ENCODE measurements around the gene SLC34A3. TPM values are rescaled to one million over a fixed set of nuclear protein-coding genes. Genes with fewer than 3 reads are reported as not detected.

Gene SLC34A3
- total RNA-seq, 4 donors from 2014 or later, result not detected

DNA sequence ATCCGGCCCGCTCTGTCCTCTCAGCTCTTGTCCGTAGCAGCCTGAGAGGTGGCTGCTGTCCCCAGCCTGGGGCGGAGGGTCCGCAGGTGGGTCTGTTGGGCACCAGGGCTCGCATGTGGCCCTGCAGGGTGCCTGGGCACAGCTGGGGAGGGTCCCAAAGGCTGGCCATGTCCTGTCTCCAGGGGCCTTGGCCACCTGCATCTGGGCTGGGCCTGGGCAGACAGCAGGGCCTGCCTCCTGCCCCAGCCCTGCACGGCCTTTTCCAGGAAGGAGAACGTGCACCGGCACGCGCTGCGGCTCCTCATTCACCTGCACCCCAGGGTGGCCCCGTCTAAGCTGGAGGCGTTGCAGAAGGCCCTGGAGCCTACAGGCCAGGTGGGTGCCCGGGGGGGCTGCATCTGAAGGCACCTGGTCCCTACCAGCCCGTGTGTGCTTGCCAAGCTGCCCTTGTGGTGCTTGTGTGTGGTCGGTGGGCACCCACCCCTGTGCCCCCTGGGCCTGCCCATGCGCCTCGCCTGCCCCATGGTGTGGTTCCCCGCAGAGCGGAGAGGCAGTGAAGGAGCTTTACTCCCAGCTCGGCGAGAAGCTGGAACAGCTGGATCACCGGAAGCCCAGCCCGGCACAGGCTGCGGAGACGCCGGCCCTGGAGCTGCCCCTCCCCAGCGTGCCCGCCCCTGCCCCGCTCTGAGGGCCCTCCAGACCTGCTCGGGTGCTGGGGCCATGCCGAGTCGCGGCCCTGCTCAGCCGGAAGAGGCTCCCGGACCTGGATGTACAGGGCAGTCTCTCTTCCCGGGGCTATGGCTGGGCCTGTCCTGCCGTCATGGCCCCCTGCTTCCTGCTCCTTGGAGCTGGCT is 41.8 kb downstream of the SLC34A3 start:
- no peak for ATAC-seq
- Histone ChIP-seq H3K27ac (no peak overlapping the region), H3K36me3 (peaks cover 0 to 62% of the 10 kb centered on the region in 2 donors)

DNA sequence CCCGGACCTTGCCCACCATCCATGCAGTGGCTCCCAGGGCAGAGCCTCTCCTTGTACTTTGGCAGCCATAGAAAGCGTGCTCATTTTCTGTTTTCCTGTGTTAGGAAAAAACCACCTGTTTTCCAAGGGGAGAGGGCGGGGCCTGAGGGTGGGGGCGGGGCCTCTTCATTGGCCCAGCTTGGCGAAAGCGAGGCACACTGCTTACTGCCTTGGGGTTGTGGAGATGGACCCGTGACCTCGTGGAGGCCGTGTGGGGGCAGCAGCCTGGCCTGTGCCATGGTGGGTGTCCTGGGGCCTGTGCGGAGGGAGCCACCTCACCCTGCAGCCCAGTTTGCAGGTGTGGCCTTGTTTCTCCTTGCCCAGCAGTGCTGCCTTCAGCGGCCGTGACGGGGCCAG is 42.4 kb downstream of the SLC34A3 start:
- no peaks in the 10 kb centered on the region for H3K9me3 ChIP-seq
- peaks cover 0 to 56% of the 10 kb centered on the region in 2 donors for H3K36me3 ChIP-seq
- WGBS, 2 donors (ENCODE audit: low coverage in 1 of 2), result 60% methylated on average over 1 of the region's 13 CpGs; no CpG with 5 or more reads in 1 of the 2 donors
- no peak overlapping the region for H3K4me3 ChIP-seq
- ATAC-seq, result no peak
- H3K4me1 ChIP-seq, result peaks cover 0 to 42% (median 25%) of the 10 kb centered on the region in 3 donors
- H3K27ac ChIP-seq, result no peak overlapping the region
- peaks cover 44% of the 10 kb centered on the region for H3K27me3 ChIP-seq
- TF ChIP-seq POLR2A (IDR thresholded peaks at IDR 0.05), result no peak
- no peak for TF ChIP-seq POLR2AphosphoS5 (IDR thresholded peaks at IDR 0.05)

More for the DNA sequence above, 41.8 kb downstream of the SLC34A3 start:
- H3K9me3 ChIP-seq, result no peaks in the 10 kb centered on the region
- TF ChIP-seq POLR2A (IDR thresholded peaks at IDR 0.05) (no peak), POLR2AphosphoS5 (IDR thresholded peaks at IDR 0.05) (no peak), EP300 (IDR thresholded peaks at IDR 0.05) (no peak)
- TF ChIP-seq, protein P1, sequence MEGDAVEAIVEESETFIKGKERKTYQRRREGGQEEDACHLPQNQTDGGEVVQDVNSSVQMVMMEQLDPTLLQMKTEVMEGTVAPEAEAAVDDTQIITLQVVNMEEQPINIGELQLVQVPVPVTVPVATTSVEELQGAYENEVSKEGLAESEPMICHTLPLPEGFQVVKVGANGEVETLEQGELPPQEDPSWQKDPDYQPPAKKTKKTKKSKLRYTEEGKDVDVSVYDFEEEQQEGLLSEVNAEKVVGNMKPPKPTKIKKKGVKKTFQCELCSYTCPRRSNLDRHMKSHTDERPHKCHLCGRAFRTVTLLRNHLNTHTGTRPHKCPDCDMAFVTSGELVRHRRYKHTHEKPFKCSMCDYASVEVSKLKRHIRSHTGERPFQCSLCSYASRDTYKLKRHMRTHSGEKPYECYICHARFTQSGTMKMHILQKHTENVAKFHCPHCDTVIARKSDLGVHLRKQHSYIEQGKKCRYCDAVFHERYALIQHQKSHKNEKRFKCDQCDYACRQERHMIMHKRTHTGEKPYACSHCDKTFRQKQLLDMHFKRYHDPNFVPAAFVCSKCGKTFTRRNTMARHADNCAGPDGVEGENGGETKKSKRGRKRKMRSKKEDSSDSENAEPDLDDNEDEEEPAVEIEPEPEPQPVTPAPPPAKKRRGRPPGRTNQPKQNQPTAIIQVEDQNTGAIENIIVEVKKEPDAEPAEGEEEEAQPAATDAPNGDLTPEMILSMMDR (IDR thresholded peaks at IDR 0.05), result no peak
- peaks cover 37% of the 10 kb centered on the region for H3K27me3 ChIP-seq
- no peak overlapping the region for H3K4me3 ChIP-seq
- WGBS, 2 donors (ENCODE audit: low coverage in 1 of 2), result no CpG with 5 or more reads among the region's 39 CpGs
- H3K4me1 ChIP-seq, result peaks cover 0 to 42% (median 25%) of the 10 kb centered on the region in 3 donors

DNA sequence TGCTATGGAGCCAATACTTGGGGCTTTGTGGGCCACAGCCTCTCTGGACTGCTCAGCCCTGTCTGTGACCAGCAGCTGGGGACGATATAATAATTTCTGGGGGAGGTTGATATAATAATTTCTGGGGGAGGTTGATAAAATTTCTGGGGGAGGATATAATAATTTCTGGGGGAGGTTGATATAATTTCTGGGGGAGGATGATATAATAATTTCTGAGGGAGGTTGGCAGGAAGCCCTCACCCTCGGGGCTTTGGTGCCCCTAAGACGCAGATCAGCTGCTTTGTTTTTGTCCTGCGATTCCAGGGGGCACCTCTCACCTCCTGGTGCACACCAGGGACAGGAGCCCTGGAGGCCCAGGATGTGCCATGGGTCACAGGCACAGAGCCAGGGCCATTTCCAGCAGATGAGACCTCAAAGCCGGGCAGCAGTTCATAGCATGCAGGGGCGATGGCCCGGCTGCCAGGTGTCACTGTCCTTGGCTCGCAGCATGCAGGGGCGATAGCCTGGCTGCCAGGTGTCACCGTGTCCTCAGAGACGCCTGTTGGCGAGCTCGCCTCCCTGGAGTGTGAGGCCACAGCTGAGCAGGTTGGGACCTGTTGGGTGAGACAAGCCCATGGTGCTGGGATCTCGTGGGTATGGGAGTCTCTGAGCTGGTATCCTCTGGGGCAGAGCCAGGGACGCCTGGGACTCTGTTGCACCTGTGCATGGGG is 43.1 kb downstream of the SLC34A3 start:
- peaks cover 0 to 51% of the 10 kb centered on the region in 2 donors for H3K36me3 ChIP-seq
- peaks cover 0 to 41% (median 22%) of the 10 kb centered on the region in 3 donors for H3K4me1 ChIP-seq
- H3K27me3 ChIP-seq, result peaks cover 50% of the 10 kb centered on the region
- TF ChIP-seq EP300 (IDR thresholded peaks at IDR 0.05), result no peak
- TF ChIP-seq POLR2A (IDR thresholded peaks at IDR 0.05), result no peak
- TF ChIP-seq POLR2AphosphoS5 (IDR thresholded peaks at IDR 0.05), result no peak
- TF ChIP-seq, protein P1 (IDR thresholded peaks at IDR 0.05), result no peak
- no peak overlapping the region for H3K4me3 ChIP-seq
- H3K27ac ChIP-seq, result no peak overlapping the region
- ATAC-seq, result no peak
- 63% methylated on average over 4 of the region's 15 CpGs; no CpG with 5 or more reads in 1 of the 2 donors for WGBS, 2 donors (ENCODE audit: low coverage in 1 of 2)
- no peaks in the 10 kb centered on the region for H3K9me3 ChIP-seq

DNA sequence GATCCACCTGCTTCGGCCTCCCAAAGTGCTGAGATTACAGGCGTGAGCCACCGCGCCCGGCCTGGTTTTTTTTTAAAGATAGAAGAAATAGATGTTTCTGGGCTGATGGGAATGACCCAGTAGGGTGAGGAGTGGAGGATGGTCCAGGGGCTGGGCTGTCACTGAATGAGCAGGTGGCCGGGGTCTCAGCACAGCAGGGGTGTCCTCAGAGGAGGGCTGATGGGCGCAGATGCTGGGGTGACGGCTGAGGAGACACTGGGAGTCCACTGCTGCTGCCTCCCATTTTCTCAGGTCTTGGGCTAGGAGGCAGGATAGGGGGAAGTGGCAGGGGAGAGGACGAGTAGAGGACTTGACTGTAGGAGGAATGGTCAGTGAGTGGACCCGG is 44.5 kb downstream of the SLC34A3 start:
- Histone ChIP-seq H3K9me3 (no peaks in the 10 kb centered on the region), H3K27me3 (peaks cover 65% of the 10 kb centered on the region), H3K4me1 (peaks cover 0 to 28% (median 13%) of the 10 kb centered on the region in 3 donors), H3K4me3 (no peak overlapping the region), H3K36me3 (peaks cover 0 to 51% of the 10 kb centered on the region in 2 donors), H3K27ac (no peak overlapping the region)
- TF ChIP-seq, protein P1 (IDR thresholded peaks at IDR 0.05), result no peak
- TF ChIP-seq EP300 (IDR thresholded peaks at IDR 0.05) (no peak), POLR2AphosphoS5 (IDR thresholded peaks at IDR 0.05) (no peak), POLR2A (IDR thresholded peaks at IDR 0.05) (no peak)
- 50 to 82% methylated on average over 2 to 6 of the region's 10 CpGs for WGBS, 2 donors (ENCODE audit: low coverage in 1 of 2)
- no peak for ATAC-seq
